ENCODE measurements around the gene PNPLA3. TPM values are rescaled to one million over a fixed set of nuclear protein-coding genes. Genes with fewer than 3 reads are reported as not detected.
A peak's percentile ranks its signal among the peaks of the same experiment; 100 is the strongest.

PNPLA3 gene
- total and polyA plus RNA-seq, 9 of the 15 experiments (the other 6 are each of a cell fraction or from before 2014, with no cell fraction given), result 0.20 to 0.48 (median 0.38) TPM; not detected in 6

GRCh38 chr22:43956805-43957463, 33.3 kb downstream of the PNPLA3 start (continued):
- TF ChIP-seq ZBTB34 (CRISPR knock-in tag; IDR thresholded peaks at IDR 0.05), result no peak
- TF ChIP-seq DPF2 (IDR thresholded peaks at IDR 0.05), result no peak
- TF ChIP-seq TCF7 (IDR thresholded peaks at IDR 0.05; ENCODE audit: borderline replicate concordance), result no peak
- no peak for TF ChIP-seq SRSF7 (optimal IDR thresholded peaks at IDR 0.05; ENCODE audit: low read depth, low read length)
- no peak for TF ChIP-seq ATF4 (CRISPR knock-in tag; IDR thresholded peaks at IDR 0.05)

GRCh38 chr22:43957871-43958270, 34.3 kb downstream of the PNPLA3 start:
- no peak overlapping the region for H3K4me3 ChIP-seq
- DNase-seq (ENCODE audit: extremely low read depth in 1 of 4, low spot score in 3 of 4), result peak in 1 of 4 experiments; percentile 45
- H3K4me1 ChIP-seq (replicated peaks in 1 of 2; ENCODE audit: control insufficient read depth in 2 of 2, insufficient read depth in 2 of 2, low read length in 2 of 2), result peaks cover 9 to 11% of the 10 kb centered on the region in 2 experiments; a peak in 3 of 5 replicates
- ChIA-PET POLR2A (no interaction called here), CTCF (ENCODE audit: low intra/inter-chr PET ratio) (no interaction called here)
- no peak overlapping the region for H3K4me2 ChIP-seq (ENCODE audit: insufficient read depth, low read length)
- no peak overlapping the region for H2AFZ ChIP-seq (ENCODE audit: low read depth, low read length)
- ATAC-seq, result no peak
- no TSS peak for BruUV-seq (replicated peaks)
- H3K79me2 ChIP-seq (ENCODE audit: control insufficient read depth, insufficient read depth, low read length), result peaks cover 62% of the 10 kb centered on the region
- WGBS (ENCODE audit: insufficient coverage, low coverage, missing lambda C conversion rate), result 37% methylated on average over 11 of the region's 11 CpGs
- peaks cover 4% of the 10 kb centered on the region for H3K9me1 ChIP-seq (ENCODE audit: control insufficient read depth, insufficient read depth, low read length)
- peak; percentile 49 for FAIRE-seq
- H3K27ac ChIP-seq (ENCODE audit: extremely low read depth, low read depth, low read length), result no peak overlapping the region
- in situ Hi-C loops (cut with MboI) (no loop called here), intact Hi-C loops (cut with micrococcal nuclease) (no loop called here)
- no peaks in the 10 kb centered on the region for H3K9me3 ChIP-seq (replicated peaks; ENCODE audit: control insufficient read depth, insufficient read depth, low read depth, low read length)
- peaks cover under 1% of the 10 kb centered on the region; the same call in 1 of the 3 replicates for H3K36me3 ChIP-seq (ENCODE audit: control insufficient read depth, insufficient read depth, low read length)
- no peaks in the 10 kb centered on the region for H4K20me1 ChIP-seq (replicated peaks; ENCODE audit: control insufficient read depth, insufficient read depth, low read length)
- H3K9ac ChIP-seq (ENCODE audit: insufficient read depth in 1 of 2, low read depth in 2 of 2, low read length in 2 of 2), result no peak overlapping the region
- no peaks in the 10 kb centered on the region for H3K27me3 ChIP-seq (ENCODE audit: control insufficient read depth in 2 of 2, insufficient read depth in 2 of 2, low read length in 2 of 2)
- TF ChIP-seq CHD2 (IDR thresholded peaks at IDR 0.05; ENCODE audit: low read depth, low read length), result no peak
- no peak for TF ChIP-seq GABPB2 (CRISPR knock-in tag; conservative IDR thresholded peaks at IDR 0.05)
- TF ChIP-seq AFF1 (IDR thresholded peaks at IDR 0.05; ENCODE audit: low read depth in 1 of 2, partially characterized antibody in 2 of 2), result no peak
- no peak for TF ChIP-seq ZNF707 (CRISPR knock-in tag; conservative IDR thresholded peaks at IDR 0.05)
- TF ChIP-seq ATF3 (IDR thresholded peaks at IDR 0.05), result peak; percentile 81
- no peak for TF ChIP-seq ATF3 (CRISPR knock-in tag; conservative IDR thresholded peaks at IDR 0.05)
- TF ChIP-seq HDAC1 (IDR thresholded peaks at IDR 0.05), result no peak
- TF ChIP-seq MAFG (tag; conservative IDR thresholded peaks at IDR 0.05), result no peak
- TF ChIP-seq NFIC (IDR thresholded peaks at IDR 0.05), result peak; percentile 89

All from K562 (cell line).